Stimulated activated CD8-positive, alpha-beta memory T cell treated with anti-CD3 and anti-CD28 coated beads, Interleukin-7, amount 100 ng/mL, for 1 hour (primary cell): ENCODE data around the gene SCFD1.

Experiments used
- DNase-seq, 2 donors: peaks; one replicate each; pipeline ENCODE4 v3.0.0-alpha.2; 2020; ENCODE audit warnings: low read depth in 2 of 2

Gene SCFD1

GRCh38 chr14:30756594-30756993 is 134.5 kb downstream of the SCFD1 start:
- no peak for DNase-seq

DNA sequence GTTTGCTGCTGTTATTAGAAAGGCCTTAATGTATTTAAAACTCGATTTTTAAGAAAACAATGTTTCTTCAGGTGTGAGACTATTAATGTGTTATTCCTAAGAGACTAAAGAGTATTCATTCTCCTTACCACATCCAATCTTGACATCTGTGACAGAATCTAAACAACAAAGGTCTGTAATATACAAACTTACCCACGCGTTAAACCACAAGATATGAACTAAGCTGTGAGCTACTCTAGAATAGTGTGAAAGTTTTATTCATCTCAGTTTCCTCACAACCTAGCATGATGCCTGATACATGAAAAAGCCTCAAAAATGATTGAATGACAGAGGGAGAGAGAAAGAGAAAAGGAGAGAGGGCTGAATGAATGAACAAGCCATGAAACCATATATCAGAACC is 135.0 kb downstream of the SCFD1 start:
- DNase-seq = no peak

- DNase-seq = no peak
These were observed 137.3 kb downstream of the SCFD1 start for GRCh38 chr14:30759172-30760125.

- DNase-seq = no peak
These were observed 141.8 kb downstream of the SCFD1 start for GRCh38 chr14:30763891-30764290.

GRCh38 chr14:30767624-30768023 is 145.5 kb downstream of the SCFD1 start:
- no peak for DNase-seq

- no peak for DNase-seq
These were observed 146.7 kb downstream of the SCFD1 start for GRCh38 chr14:30768791-30769190.

DNA sequence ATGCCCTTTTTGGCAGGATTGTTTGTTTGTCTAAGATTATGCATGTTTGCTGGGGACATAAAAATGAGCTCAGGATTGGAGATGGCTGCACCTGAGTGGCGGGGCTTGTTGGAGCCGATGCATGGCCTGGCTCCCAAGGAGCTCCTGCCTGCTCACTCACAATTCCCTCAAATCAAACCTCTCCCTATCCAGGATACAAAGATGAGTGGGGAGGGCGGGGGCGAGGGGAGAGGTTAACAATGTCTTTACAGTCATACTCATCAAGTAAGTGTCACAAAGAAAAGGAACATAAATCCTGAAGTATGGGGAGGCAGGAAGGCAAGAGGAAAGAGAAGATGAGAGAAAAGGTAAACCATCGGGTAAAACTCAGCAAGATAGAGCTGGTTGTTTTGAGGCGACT is 148.3 kb downstream of the SCFD1 start:
- no peak for DNase-seq

- DNase-seq = no peak
These were observed 149.5 kb downstream of the SCFD1 start for GRCh38 chr14:30771595-30771994.

- no peak for DNase-seq
These were observed 157.1 kb downstream of the SCFD1 start for GRCh38 chr14:30779210-30779609.
